UCSD-AML1 (cell line): ENCODE data around the gene MMS22L.

ENCODE experiments used
- DNase-seq: peaks from one replicate; lab custom pipeline; 2025; ENCODE audit not compliant: unreplicated experiment; lab: John Stamatoyannopoulos, UW

MMS22L gene

DNA sequence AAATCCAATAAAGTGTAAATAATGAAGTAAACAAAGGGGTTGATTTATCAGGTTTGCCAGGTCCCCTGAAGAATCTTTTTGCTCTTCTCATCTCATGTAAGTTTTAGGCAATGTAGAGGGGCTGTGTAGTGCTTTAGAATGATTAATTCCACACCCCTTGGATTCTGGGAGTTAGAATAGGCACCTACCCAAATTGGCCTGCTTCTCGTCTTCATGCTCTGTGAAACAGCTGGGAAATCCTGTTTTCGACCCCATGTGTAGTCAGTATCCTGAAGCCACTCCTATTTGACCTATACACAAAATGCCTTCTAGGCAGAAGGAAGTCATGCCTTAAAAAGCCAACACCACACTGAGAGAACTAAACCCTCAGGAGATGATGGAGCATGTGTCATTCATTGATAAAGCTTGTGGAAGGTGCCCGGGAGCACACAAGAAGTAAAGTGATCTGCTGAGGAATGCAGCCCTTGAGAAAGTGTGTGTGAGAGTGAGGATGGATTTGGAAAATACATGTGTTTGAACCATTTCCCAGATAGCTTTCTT, 187.6 kb downstream of the MMS22L start:
- no peak for DNase-seq

DNA sequence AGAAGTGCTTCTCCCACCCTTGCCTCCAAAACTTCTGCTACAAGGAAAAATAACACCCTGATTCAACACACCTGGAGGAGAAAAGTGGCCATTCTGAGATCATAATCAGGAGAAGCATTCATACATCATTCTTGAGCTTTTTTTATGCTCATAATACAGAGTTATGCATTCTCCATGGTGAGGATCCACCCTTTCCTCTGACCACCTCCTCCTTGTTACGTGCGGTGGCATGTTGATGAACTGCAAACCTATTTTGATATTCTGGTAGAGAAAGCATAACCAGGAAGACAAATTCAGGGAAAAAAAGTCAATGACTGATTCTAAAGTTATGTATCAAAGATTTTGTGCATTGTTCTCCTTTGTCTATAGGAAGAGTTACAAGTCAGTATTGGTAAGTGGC, 188.6 kb downstream of the MMS22L start:
- no peak for DNase-seq

DNA sequence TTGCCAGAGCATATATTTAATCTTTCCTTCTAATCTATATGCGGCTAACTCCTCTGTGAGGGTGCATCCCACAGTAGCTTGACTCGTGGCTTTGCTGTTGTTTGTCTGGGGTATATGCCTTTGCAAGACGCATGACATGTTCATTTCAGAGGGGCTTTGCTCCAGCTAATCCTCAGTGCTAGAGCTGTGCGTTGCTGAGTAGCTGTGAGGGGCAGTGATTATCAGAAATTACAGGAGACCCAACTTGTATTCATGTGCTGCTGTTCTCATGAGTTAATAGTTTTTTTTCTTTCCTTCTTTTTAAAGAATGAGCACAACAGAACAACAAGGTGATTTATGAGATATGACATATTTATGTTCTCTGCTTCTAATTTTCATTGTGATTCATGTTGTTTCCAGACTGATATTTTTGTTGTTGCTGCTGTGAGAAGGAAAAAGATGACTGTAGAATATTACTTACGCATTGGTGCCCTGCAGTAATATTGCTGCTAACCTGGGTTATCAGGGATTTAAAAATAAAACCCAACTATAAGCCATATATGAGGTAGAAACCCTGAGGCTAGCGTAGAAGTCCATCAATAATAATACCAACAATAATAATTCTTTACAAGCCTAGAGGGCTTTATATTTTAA, 190.2 kb downstream of the MMS22L start:
- no peak for DNase-seq
